Measurements from ENCODE around the gene ECSCR. TPM values are rescaled to one million over a fixed set of nuclear protein-coding genes. Genes with fewer than 3 reads are reported as not detected.
"Not testable (repeated sequence)": the region's sequence is repeated elsewhere in the genome, so short reads cannot be mapped to it uniquely, and the experiment has no call there.

ECSCR gene
- total RNA-seq, 1 donor from 2014 or later: 48.8 TPM

GRCh38 chr5:139494832-139495231 is 32.3 kb upstream of the ECSCR start:
- Histone ChIP-seq H3K4me1 (peaks cover 27% of the 10 kb centered on the region), H3K27me3 (ENCODE audit: low read depth) (no peaks in the 10 kb centered on the region), H3K9me3 (no peaks in the 10 kb centered on the region), H3K4me3 (no peak overlapping the region), H3K27ac (no peak overlapping the region), H3K36me3 (no peaks in the 10 kb centered on the region)
- intact Hi-C loops (cut with DNase I): no loop called here
- DNase-seq: no peak
- no peak for TF ChIP-seq CTCF (IDR thresholded peaks at IDR 0.05)
- no peak for ATAC-seq

GRCh38 chr5:139494256-139494655 is 31.7 kb upstream of the ECSCR start:
- DNase-seq (no peak), ATAC-seq (no peak)
- no peak overlapping the region for H3K27ac ChIP-seq
- no peak for TF ChIP-seq CTCF (IDR thresholded peaks at IDR 0.05)
- no peaks in the 10 kb centered on the region for H3K36me3 ChIP-seq
- intact Hi-C loops (cut with DNase I): no loop called here
- no peak overlapping the region for H3K4me3 ChIP-seq
- H3K9me3 ChIP-seq: no peaks in the 10 kb centered on the region
- no peaks in the 10 kb centered on the region for H3K27me3 ChIP-seq (ENCODE audit: low read depth)
- H3K4me1 ChIP-seq: peaks cover 27% of the 10 kb centered on the region

- peak; percentile 68 to 69 for ATAC-seq
- no peaks in the 10 kb centered on the region for H3K27me3 ChIP-seq (ENCODE audit: low read depth)
- no peak for DNase-seq
- H3K4me3 ChIP-seq: no peak overlapping the region
- H3K9me3 ChIP-seq: no peaks in the 10 kb centered on the region
- TF ChIP-seq CTCF (IDR thresholded peaks at IDR 0.05): no peak
- peak overlapping the region; percentile 52 for H3K27ac ChIP-seq
- intact Hi-C loops (cut with DNase I): no loop called here
- no peaks in the 10 kb centered on the region for H3K36me3 ChIP-seq
- peaks cover 36% of the 10 kb centered on the region for H3K4me1 ChIP-seq
Measured at GRCh38 chr5:139492700-139493192, 30.2 kb upstream of the ECSCR start.

- H3K27ac ChIP-seq: peak overlapping the region; percentile 74
- no peaks in the 10 kb centered on the region for H3K9me3 ChIP-seq
- H3K4me1 ChIP-seq: peaks cover 26% of the 10 kb centered on the region
- peak; percentile 72 for DNase-seq
- intact Hi-C loops (cut with DNase I): no loop called here
- H3K36me3 ChIP-seq: no peaks in the 10 kb centered on the region
- TF ChIP-seq CTCF (IDR thresholded peaks at IDR 0.05): no peak
- no peak overlapping the region for H3K4me3 ChIP-seq
- ATAC-seq: peak; percentile 52 to 75
- no peaks in the 10 kb centered on the region for H3K27me3 ChIP-seq (ENCODE audit: low read depth)
Measured at GRCh38 chr5:139488260-139488659, 25.7 kb upstream of the ECSCR start.

GRCh38 chr5:139486201-139486600 is 23.7 kb upstream of the ECSCR start:
- ATAC-seq (no peak), DNase-seq (no peak)

GRCh38 chr5:139482890-139483208 is 20.3 kb upstream of the ECSCR start:
- Histone ChIP-seq H3K27ac (peak overlapping the region; percentile 99), H3K4me3 (peak overlapping the region; percentile 76), H3K36me3 (peaks cover 30% of the 10 kb centered on the region), H3K4me1 (peaks cover 50% of the 10 kb centered on the region)
- H3K27me3 ChIP-seq (ENCODE audit: low read depth); intact Hi-C loops (cut with DNase I); DNase-seq; ATAC-seq; H3K9me3 ChIP-seq: not testable (repeated sequence)

More at GRCh38 chr5:139486201-139486600, 23.7 kb upstream of the ECSCR start:
- no peak for TF ChIP-seq CTCF (IDR thresholded peaks at IDR 0.05)
- H3K36me3 ChIP-seq: no peaks in the 10 kb centered on the region
- intact Hi-C loops (cut with DNase I): no loop called here
- no peak overlapping the region for H3K27ac ChIP-seq
- no peaks in the 10 kb centered on the region for H3K9me3 ChIP-seq
- H3K4me3 ChIP-seq: no peak overlapping the region
- no peaks in the 10 kb centered on the region for H3K27me3 ChIP-seq (ENCODE audit: low read depth)
- peaks cover 33% of the 10 kb centered on the region for H3K4me1 ChIP-seq

All from lower lobe of right lung (tissue), 2 donors.